Stimulated activated CD8-positive, alpha-beta memory T cell treated with anti-CD3 and anti-CD28 coated beads, Interleukin-2, amount 100 ng/mL, for 48 hours (primary cell): ENCODE data around the gene EIF4G3.
"Not testable (repeated sequence)": the region's sequence is repeated elsewhere in the genome, so short reads cannot be mapped to it uniquely, and the experiment has no call there.

Experiments
- DNase-seq, 2 donors: peaks; one replicate each; pipeline ENCODE4 v3.0.0-alpha.2; 2020; ENCODE audit warnings: low read depth in 2 of 2

The EIF4G3 gene

GRCh38 chr1:21105807-21106206 lies 70.9 kb downstream of the EIF4G3 start:
- no peak for DNase-seq

GRCh38 chr1:21104683-21105082 lies 72.0 kb downstream of the EIF4G3 start:
- no peak for DNase-seq

GRCh38 chr1:21100481-21100921 lies 76.2 kb downstream of the EIF4G3 start:
- no peak for DNase-seq

GRCh38 chr1:21099869-21100131 lies 76.9 kb downstream of the EIF4G3 start:
- DNase-seq = no peak

GRCh38 chr1:21099034-21099868 lies 77.4 kb downstream of the EIF4G3 start:
- no peak for DNase-seq

GRCh38 chr1:21098186-21098915 lies 78.3 kb downstream of the EIF4G3 start:
- no peak for DNase-seq

- DNase-seq = no peak
Measured at GRCh38 chr1:21097729-21098128, 79.0 kb downstream of the EIF4G3 start.

- no peak for DNase-seq
Measured at GRCh38 chr1:21095976-21096375, 80.7 kb downstream of the EIF4G3 start.

- DNase-seq = not testable (repeated sequence)
Measured at GRCh38 chr1:21094282-21094681, 82.4 kb downstream of the EIF4G3 start.

- not testable (repeated sequence) for DNase-seq
Measured at GRCh38 chr1:21093271-21093958, 83.3 kb downstream of the EIF4G3 start.

GRCh38 chr1:21092545-21092944 lies 84.2 kb downstream of the EIF4G3 start:
- not testable (repeated sequence) for DNase-seq

- DNase-seq = not testable (repeated sequence)
Measured at GRCh38 chr1:21091053-21091690, 85.5 kb downstream of the EIF4G3 start.

GRCh38 chr1:21090463-21090862 lies 86.2 kb downstream of the EIF4G3 start:
- no peak for DNase-seq

- no peak for DNase-seq
Measured at GRCh38 chr1:21089731-21090130, 87.0 kb downstream of the EIF4G3 start.

- DNase-seq = no peak
Measured at GRCh38 chr1:21089299-21089698, 87.4 kb downstream of the EIF4G3 start.

GRCh38 chr1:21084111-21084810 lies 92.4 kb downstream of the EIF4G3 start:
- DNase-seq = no peak

- DNase-seq = no peak
Measured at GRCh38 chr1:21082073-21082472, 94.6 kb downstream of the EIF4G3 start.

- DNase-seq = no peak
Measured at GRCh38 chr1:21077085-21077484, 99.6 kb downstream of the EIF4G3 start.

GRCh38 chr1:21072721-21073120 lies 104.0 kb downstream of the EIF4G3 start:
- DNase-seq = no peak

- no peak for DNase-seq
Measured at GRCh38 chr1:21069549-21069948, 107.1 kb downstream of the EIF4G3 start.

GRCh38 chr1:21068937-21069336 lies 107.8 kb downstream of the EIF4G3 start:
- DNase-seq = no peak
